ENCODE results near the gene SUCNR1.
"Not testable (repeated sequence)": the region's sequence is repeated elsewhere in the genome, so short reads cannot be mapped to it uniquely, and the experiment has no call there.

SUCNR1 gene

DNA sequence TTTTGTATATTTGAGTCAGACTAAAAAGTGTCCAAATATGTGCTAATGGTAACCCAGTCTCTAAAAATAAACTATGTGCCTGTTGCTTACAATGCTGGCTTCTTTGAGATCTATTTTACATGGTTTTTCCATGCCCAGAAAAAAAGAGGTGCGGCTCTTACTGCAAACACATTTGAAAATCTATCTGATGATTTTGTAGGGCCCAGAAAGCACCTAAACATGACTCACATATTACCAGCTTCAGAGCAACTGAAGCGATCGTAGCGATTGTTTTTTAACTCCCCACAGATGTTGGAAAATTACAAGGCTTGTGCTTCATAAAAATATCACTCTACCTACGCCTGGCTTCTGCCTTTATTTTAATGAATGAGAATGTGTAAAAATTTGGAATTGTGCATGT is 53.5 kb downstream of the SUCNR1 start:
- Histone ChIP-seq H3K4me2 (ENCODE audit: low read length) (no peak overlapping the region), H3K36me3 (ENCODE audit: control insufficient read depth, insufficient read depth, low read length) (no peaks in the 10 kb centered on the region), H2AFZ (no peak overlapping the region), H3K9ac (no peak overlapping the region), H3K79me2 (no peaks in the 10 kb centered on the region), H3K27ac (no peak overlapping the region), H3K4me1 (no peaks in the 10 kb centered on the region), H3K9me3 (ENCODE audit: control insufficient read depth, low read length) (no peaks in the 10 kb centered on the region), H3K4me3 (ENCODE audit: low read depth, low read length) (no peak overlapping the region), H3K27me3 (ENCODE audit: control insufficient read depth, insufficient read depth, low read length) (no peaks in the 10 kb centered on the region)
- TF ChIP-seq, protein P1, sequence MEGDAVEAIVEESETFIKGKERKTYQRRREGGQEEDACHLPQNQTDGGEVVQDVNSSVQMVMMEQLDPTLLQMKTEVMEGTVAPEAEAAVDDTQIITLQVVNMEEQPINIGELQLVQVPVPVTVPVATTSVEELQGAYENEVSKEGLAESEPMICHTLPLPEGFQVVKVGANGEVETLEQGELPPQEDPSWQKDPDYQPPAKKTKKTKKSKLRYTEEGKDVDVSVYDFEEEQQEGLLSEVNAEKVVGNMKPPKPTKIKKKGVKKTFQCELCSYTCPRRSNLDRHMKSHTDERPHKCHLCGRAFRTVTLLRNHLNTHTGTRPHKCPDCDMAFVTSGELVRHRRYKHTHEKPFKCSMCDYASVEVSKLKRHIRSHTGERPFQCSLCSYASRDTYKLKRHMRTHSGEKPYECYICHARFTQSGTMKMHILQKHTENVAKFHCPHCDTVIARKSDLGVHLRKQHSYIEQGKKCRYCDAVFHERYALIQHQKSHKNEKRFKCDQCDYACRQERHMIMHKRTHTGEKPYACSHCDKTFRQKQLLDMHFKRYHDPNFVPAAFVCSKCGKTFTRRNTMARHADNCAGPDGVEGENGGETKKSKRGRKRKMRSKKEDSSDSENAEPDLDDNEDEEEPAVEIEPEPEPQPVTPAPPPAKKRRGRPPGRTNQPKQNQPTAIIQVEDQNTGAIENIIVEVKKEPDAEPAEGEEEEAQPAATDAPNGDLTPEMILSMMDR (IDR thresholded peaks at IDR 0.05), result no peak

DNA sequence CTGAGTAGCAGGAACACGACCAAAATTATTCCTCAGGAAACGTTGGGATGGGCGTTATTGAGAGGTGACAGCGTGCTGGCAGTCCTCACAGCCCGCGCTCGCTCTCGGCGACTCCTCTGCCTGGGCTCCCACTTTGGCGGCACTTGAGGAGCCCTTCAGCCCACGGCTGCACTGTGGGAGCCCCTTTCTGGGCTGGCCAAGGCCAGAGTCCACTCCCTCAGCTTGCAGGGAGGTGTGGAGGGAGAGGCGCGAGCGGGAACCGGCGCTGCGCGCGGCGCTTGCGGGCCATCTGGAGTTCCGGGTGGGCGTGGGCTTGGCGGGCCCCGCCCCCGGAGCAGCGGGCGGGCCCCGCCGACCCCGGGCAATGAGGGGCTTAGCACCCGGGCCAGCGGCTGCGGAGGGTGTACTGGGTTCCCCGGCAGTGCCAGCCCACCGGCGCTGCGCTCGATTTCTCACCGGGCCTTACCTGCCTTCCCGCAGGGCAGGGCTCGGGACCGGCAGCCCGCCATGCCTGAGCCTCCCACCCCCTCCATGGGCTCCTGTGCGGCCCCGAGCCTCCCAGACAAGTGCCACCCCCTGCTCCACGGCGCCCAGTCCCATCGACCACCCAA is 54.6 kb downstream of the SUCNR1 start:
- not testable (repeated sequence) for H3K4me3 ChIP-seq (ENCODE audit: low read depth, low read length)

DNA sequence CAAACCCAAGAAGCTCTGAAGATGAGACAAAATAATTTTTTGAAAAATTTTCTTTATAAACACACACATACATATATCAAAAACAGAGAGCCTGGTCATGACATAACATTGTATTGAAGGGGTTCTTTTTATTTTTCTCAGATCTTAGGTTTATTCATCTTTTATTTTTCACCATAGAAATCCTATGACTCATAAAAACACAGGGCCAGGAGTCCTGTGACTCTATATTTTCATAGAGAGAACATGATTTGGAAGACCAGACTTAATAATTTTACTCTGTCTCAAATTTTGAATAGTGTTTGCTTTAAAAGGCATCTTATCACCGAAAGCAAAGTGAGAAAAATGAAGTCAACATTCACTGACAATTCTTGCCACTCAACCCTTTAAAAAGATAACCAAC is 57.7 kb downstream of the SUCNR1 start:
- Histone ChIP-seq H3K9me3 (ENCODE audit: control insufficient read depth, low read length) (no peaks in the 10 kb centered on the region), H3K4me2 (ENCODE audit: low read length) (no peak overlapping the region), H3K4me1 (no peaks in the 10 kb centered on the region), H2AFZ (no peak overlapping the region), H3K9ac (no peak overlapping the region), H3K27ac (no peak overlapping the region), H3K36me3 (ENCODE audit: control insufficient read depth, insufficient read depth, low read length) (no peaks in the 10 kb centered on the region), H3K4me3 (ENCODE audit: low read depth, low read length) (no peak overlapping the region), H3K27me3 (ENCODE audit: control insufficient read depth, insufficient read depth, low read length) (no peaks in the 10 kb centered on the region), H3K79me2 (no peaks in the 10 kb centered on the region)
- TF ChIP-seq, protein P1 (IDR thresholded peaks at IDR 0.05), result no peak

More for the DNA sequence above, 54.6 kb downstream of the SUCNR1 start:
- H3K4me2 ChIP-seq (ENCODE audit: low read length); H2AFZ ChIP-seq; H3K36me3 ChIP-seq (ENCODE audit: control insufficient read depth, insufficient read depth, low read length); H3K79me2 ChIP-seq; H3K9me3 ChIP-seq (ENCODE audit: control insufficient read depth, low read length); H3K4me1 ChIP-seq; H3K9ac ChIP-seq; H3K27me3 ChIP-seq (ENCODE audit: control insufficient read depth, insufficient read depth, low read length); H3K27ac ChIP-seq: not testable (repeated sequence)

DNA sequence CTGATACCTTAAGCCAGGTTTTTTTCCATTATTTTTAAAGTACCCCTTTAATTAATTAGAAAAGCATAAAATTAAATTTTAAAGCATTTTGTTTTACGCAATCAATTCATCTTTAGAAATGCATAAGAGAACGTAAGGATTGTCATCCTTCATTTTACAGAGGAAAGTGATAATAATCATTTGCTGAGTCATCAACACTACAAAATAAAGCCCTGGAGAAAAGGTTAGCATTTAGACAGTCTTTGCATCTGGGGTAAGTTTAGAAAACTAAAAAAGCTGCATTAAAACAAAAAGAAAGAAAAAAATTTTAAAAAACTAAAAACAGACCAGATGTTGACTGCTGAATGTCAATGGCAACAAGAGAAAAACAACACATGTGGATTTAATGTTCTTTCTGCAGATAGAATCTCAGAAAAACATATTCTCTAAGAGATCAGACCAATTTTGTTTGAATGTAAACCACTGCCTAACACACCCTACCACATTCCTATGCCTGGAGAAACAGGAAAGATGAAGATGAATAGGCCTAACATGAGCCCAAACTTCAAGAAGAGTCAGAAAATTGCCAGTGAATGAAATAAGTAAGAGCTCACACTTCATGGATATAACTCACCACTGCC is 59.9 kb downstream of the SUCNR1 start:
- Histone ChIP-seq H3K79me2 (no peaks in the 10 kb centered on the region), H3K9ac (no peak overlapping the region), H3K9me3 (ENCODE audit: control insufficient read depth, low read length) (no peaks in the 10 kb centered on the region), H2AFZ (no peak overlapping the region), H3K27me3 (ENCODE audit: control insufficient read depth, insufficient read depth, low read length) (no peaks in the 10 kb centered on the region), H3K36me3 (ENCODE audit: control insufficient read depth, insufficient read depth, low read length) (no peaks in the 10 kb centered on the region), H3K4me2 (ENCODE audit: low read length) (no peak overlapping the region), H3K4me3 (ENCODE audit: low read depth, low read length) (no peak overlapping the region), H3K4me1 (no peaks in the 10 kb centered on the region), H3K27ac (no peak overlapping the region)
- TF ChIP-seq, protein P1 (IDR thresholded peaks at IDR 0.05), result no peak
